ENCODE results near the gene ABCA13. TPM values are rescaled to one million over a fixed set of nuclear protein-coding genes. Genes with fewer than 3 reads are reported as not detected.

Gene ABCA13
- total RNA-seq, 1 experiment from 2014 or later, result 1.7 TPM

DNA sequence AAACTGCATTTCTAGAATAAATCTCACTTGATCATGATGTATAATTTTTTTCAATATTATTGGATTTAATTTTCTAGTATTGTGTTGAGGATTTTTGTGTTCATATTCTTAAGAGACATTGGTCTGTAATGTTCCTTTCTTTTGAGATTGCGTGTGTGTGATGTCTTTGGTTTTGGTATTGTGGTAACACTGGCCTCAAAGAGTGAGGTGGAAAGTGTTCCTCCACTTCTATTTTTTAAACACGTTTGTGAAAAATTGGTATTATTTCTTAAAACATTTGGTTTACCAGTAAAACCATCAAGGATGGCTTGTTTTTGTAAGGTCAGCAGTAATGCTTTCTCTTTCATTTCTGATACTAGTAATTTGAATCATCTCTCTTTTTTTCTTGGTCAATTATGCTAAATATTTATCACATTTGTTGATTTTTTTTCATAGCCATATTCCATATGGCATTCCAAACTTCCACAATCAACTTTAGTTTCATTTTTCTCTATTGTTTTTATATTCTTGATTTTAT lies 462.9 kb downstream of the ABCA13 start:
- H3K4me3 ChIP-seq (ENCODE audit: low read depth in 2 of 2, low read length in 2 of 2), result no peak overlapping the region
- BruUV-seq (replicated peaks), result no TSS peak
- ATAC-seq (no peak), DNase-seq (ENCODE audit: low read depth, low spot score) (no peak)
- H3K36me3 ChIP-seq (ENCODE audit: control insufficient read depth, insufficient read depth, low read length), result no peaks in the 10 kb centered on the region
- in situ Hi-C loops (cut with HindIII; ENCODE audit: low pct_unique_long_range_greater_than_20kb, low sequenced_read_pairs), result no loop called here
- H3K9me3 ChIP-seq (ENCODE audit: control insufficient read depth, insufficient read depth, low read depth, low read length), result no peaks in the 10 kb centered on the region
- POLR2A ChIA-PET, result no interaction called here
- no peaks in the 10 kb centered on the region for H3K27me3 ChIP-seq (ENCODE audit: control insufficient read depth, insufficient read depth, low read length)
- CTCF ChIA-PET, result no interaction called here
- TF ChIP-seq CTCF (IDR thresholded peaks at IDR 0.05) (no peak), TCF7L2 (IDR thresholded peaks at IDR 0.05; ENCODE audit: low read depth, low read length) (no peak)
- no peak overlapping the region for H3K27ac ChIP-seq (ENCODE audit: low read length)
- H3K4me1 ChIP-seq (ENCODE audit: control insufficient read depth, insufficient read depth, low read length), result no peaks in the 10 kb centered on the region; the same call in 1 of the 2 replicates
- intact Hi-C loops (cut with micrococcal nuclease; ENCODE audit: unreplicated experiment), result no loop called here

GRCh38 chr7:48635796-48636195 lies 464.5 kb downstream of the ABCA13 start:
- Histone ChIP-seq H3K4me3 (ENCODE audit: low read depth in 2 of 2, low read length in 2 of 2) (no peak overlapping the region), H3K4me1 (ENCODE audit: control insufficient read depth, insufficient read depth, low read length) (no peaks in the 10 kb centered on the region; the same call in 1 of the 2 replicates), H3K27me3 (ENCODE audit: control insufficient read depth, insufficient read depth, low read length) (no peaks in the 10 kb centered on the region), H3K9me3 (ENCODE audit: control insufficient read depth, insufficient read depth, low read depth, low read length) (no peaks in the 10 kb centered on the region), H3K36me3 (ENCODE audit: control insufficient read depth, insufficient read depth, low read length) (no peaks in the 10 kb centered on the region), H3K27ac (ENCODE audit: low read length) (no peak overlapping the region)
- DNase-seq (ENCODE audit: low read depth, low spot score) (no peak), ATAC-seq (no peak)
- ChIA-PET CTCF (no interaction called here), POLR2A (no interaction called here)
- intact Hi-C loops (cut with micrococcal nuclease; ENCODE audit: unreplicated experiment), result no loop called here
- in situ Hi-C loops (cut with HindIII; ENCODE audit: low pct_unique_long_range_greater_than_20kb, low sequenced_read_pairs), result no loop called here
- no TSS peak for BruUV-seq (replicated peaks)
- TF ChIP-seq TCF7L2 (IDR thresholded peaks at IDR 0.05; ENCODE audit: low read depth, low read length), result no peak
- TF ChIP-seq POLR2AphosphoS5 (IDR thresholded peaks at IDR 0.05; ENCODE audit: low read depth, low read length), result no peak
- TF ChIP-seq SIN3A (IDR thresholded peaks at IDR 0.05; ENCODE audit: borderline replicate concordance, insufficient read depth, low read depth, low read length), result no peak
- TF ChIP-seq REST (IDR thresholded peaks at IDR 0.05; ENCODE audit: insufficient read depth in 1 of 2, low read depth in 2 of 2, low read length in 1 of 2), result no peak
- TF ChIP-seq CTCF (IDR thresholded peaks at IDR 0.05), result no peak

Measured in Panc1 (cell line).